ENCODE data around the gene CTDSPL.

CTDSPL gene

DNA sequence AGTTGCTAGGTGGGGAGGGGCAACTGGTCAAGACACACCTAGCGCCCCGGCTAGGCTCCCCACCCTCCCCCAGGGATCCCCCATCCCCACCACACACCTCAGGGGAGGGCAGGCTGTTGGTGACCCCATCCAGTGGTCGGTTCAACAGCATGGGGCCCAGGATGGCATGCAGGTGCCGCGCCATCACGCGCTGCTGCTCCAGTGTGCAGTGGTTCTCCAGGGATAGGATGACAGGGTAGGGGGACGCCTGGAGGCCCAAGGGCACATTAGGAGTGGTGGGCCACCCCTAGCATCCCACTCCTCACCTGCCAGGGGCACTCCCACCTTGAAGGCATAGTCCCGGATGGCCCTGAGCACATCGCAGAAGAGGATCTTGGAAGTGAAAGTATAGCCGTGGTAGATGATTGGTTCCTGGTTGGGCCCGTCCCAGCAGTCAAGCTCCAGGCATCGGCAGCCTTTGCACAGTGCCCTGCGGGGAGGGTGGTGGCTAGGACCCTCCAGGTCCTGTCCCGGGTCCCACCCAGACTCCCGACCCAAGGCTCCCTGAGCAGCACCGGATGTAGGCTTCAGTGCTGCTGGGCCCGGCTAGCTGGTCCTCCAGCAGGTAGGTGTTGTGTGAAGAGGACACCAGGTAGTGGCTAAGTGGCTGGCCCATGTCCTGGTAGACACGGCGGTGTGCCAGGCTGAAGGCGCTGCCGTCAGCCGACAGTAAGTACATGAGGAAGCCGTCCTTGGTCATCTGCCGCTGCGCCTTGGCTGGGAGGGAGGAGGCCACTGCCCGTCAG is 148.3 kb downstream of the CTDSPL start:
- no peak for DNase-seq (ENCODE audit: low read depth)
- H3K4me3 ChIP-seq (ENCODE audit: low read depth, low read length): no peak overlapping the region

DNA sequence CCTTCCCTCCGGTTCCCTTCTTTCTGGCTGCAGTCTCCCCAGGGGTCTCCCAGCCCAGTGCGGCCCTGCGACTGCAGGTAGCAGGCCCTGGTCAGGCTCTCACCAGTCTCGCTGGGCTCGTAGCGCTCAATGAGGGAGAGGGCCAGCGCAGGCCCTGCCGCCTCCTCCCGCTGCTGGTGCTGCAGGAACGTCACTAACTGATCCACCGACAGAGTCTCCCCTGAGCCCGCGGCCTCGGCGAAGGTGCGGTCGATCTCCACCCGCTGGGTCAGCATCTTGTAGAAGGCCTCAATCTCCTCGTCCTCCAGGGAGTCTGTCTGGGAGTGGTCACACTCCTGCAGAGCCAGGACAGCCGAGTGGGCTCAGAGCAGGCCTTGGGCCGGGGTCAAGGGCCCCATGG is 149.4 kb downstream of the CTDSPL start:
- TF ChIP-seq, protein P1, sequence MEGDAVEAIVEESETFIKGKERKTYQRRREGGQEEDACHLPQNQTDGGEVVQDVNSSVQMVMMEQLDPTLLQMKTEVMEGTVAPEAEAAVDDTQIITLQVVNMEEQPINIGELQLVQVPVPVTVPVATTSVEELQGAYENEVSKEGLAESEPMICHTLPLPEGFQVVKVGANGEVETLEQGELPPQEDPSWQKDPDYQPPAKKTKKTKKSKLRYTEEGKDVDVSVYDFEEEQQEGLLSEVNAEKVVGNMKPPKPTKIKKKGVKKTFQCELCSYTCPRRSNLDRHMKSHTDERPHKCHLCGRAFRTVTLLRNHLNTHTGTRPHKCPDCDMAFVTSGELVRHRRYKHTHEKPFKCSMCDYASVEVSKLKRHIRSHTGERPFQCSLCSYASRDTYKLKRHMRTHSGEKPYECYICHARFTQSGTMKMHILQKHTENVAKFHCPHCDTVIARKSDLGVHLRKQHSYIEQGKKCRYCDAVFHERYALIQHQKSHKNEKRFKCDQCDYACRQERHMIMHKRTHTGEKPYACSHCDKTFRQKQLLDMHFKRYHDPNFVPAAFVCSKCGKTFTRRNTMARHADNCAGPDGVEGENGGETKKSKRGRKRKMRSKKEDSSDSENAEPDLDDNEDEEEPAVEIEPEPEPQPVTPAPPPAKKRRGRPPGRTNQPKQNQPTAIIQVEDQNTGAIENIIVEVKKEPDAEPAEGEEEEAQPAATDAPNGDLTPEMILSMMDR (IDR thresholded peaks at IDR 0.05; ENCODE audit: control insufficient read depth, extremely low read depth, insufficient read depth): no peak
- no peak overlapping the region for H3K4me3 ChIP-seq (ENCODE audit: low read depth, low read length)
- no peak for DNase-seq (ENCODE audit: low read depth)

More for the DNA sequence above, 148.3 kb downstream of the CTDSPL start:
- TF ChIP-seq, protein P1 (IDR thresholded peaks at IDR 0.05; ENCODE audit: control insufficient read depth, extremely low read depth, insufficient read depth): no peak

DNA sequence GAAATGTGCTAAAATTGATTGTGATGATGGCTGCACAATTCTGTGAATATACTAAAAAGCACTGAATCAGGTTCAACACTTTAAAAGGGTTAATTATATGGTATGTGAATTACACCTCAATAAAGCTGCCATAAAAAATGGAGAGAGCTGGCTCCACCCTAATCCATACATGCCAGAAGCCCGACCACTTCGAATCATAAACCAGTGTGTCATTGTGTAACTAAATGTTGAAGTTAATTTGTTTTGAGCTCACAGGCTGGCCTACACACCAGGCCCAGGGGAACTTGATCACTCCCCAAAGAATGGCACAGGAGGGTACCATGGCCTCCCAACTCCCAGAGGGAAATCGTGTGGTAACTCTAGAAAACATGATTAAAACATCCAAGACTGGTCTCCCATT is 153.8 kb downstream of the CTDSPL start:
- no peak overlapping the region for H3K4me3 ChIP-seq (ENCODE audit: low read depth, low read length)
- DNase-seq (ENCODE audit: low read depth): no peak
- TF ChIP-seq, protein P1 (IDR thresholded peaks at IDR 0.05; ENCODE audit: control insufficient read depth, extremely low read depth, insufficient read depth): no peak

DNA sequence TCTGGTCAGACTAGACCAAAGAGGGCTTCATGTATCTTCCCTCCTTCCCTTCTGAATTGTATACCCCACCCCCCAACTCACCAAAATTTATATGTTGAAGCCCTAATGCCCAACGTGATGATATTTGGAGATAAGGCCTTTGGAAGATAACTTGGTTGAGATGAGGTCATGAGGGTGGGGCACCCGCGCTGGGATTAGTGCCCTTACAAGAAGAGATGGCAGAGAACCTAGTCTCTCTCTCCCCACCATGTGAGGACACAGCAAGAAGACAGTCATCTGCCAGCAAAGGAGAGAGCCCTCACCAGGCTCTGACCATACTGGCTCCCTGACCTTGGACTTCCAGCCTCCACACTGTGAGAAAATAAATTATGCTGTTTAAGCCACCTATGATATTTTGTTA is 154.3 kb downstream of the CTDSPL start:
- no peak for DNase-seq (ENCODE audit: low read depth)
- H3K4me3 ChIP-seq (ENCODE audit: low read depth, low read length): no peak overlapping the region
- TF ChIP-seq, protein P1 (IDR thresholded peaks at IDR 0.05; ENCODE audit: control insufficient read depth, extremely low read depth, insufficient read depth): no peak

DNA sequence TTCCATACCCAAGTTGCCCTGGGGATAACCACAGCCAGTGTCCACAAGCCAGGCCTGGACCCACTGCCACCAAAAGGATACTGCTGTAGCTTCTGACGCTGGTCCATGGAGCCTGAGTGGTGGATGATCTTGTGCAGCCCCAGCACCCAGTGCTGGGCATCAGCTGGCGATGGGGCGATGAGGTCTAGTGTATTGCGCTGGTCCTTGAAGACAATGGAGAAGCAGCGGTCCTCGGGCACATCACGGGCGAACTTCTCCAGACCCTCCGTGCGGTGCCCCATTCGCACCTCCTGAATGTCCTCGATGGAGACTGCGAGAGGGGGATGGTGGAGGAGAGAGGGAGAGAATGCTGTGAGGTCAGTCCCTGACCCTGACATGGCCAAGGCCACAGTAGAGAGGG is 154.7 kb downstream of the CTDSPL start:
- no peak overlapping the region for H3K4me3 ChIP-seq (ENCODE audit: low read depth, low read length)
- TF ChIP-seq, protein P1 (IDR thresholded peaks at IDR 0.05; ENCODE audit: control insufficient read depth, extremely low read depth, insufficient read depth): no peak

DNA sequence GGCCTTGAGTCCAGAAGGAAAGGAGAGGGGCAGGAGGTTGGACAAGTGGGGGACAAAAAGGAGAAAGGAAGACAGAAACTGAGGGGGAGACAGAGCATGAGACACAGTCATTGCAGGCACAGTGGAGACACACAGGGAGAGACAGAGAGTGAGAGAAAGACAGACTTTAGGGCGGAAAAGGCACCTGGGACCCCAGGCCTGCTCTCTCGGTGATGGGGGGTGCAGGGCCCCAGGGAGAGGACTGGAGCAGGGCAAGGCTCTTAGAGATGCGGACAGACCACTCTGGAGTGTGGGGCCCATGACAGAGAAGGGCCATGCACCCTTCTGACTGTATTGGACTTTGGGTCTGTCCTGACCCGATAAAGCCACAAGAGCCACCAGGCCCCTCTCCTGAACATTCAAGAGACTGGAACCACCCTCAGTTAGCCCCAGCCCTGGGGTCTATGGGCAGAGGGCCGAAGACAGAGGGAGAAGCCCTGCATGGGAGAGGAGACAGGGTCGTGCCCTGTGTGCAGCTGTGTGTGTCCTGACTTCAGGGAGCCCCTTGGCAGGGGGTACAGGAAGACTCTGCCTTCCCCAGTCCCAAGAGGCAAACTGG is 155.3 kb downstream of the CTDSPL start:
- no peak overlapping the region for H3K4me3 ChIP-seq (ENCODE audit: low read depth, low read length)
- no peak for DNase-seq (ENCODE audit: low read depth)
- TF ChIP-seq, protein P1 (IDR thresholded peaks at IDR 0.05; ENCODE audit: control insufficient read depth, extremely low read depth, insufficient read depth): no peak

More for the DNA sequence above, 154.7 kb downstream of the CTDSPL start:
- no peak for DNase-seq (ENCODE audit: low read depth)

All from LNCaP clone FGC (cell line).